Activated CD4-positive, alpha-beta T cell treated with anti-CD3 and anti-CD28 coated beads, Interleukin-10, Interleukin-2, amounts not matched to agents 100 ng/mL and 50 ng/mL, durations not matched to agents 16 hours and 8 hours (primary cell): Measurements from ENCODE around the gene CAMTA1.

Experiments used
- DNase-seq: peaks from one replicate; pipeline ENCODE4 v3.0.0-alpha.2; 2020

The CAMTA1 gene

GRCh38 chr1:7174980-7175906 lies 390.0 kb downstream of the CAMTA1 start:
- no peak for DNase-seq

GRCh38 chr1:7177021-7177420 lies 391.8 kb downstream of the CAMTA1 start:
- no peak for DNase-seq

GRCh38 chr1:7177438-7178146 lies 392.3 kb downstream of the CAMTA1 start:
- no peak for DNase-seq

- DNase-seq = no peak
Observed at GRCh38 chr1:7178336-7178735, 393.1 kb downstream of the CAMTA1 start.

GRCh38 chr1:7178741-7179140 lies 393.5 kb downstream of the CAMTA1 start:
- DNase-seq = no peak

GRCh38 chr1:7185721-7186120 lies 400.5 kb downstream of the CAMTA1 start:
- no peak for DNase-seq

GRCh38 chr1:7186382-7187111 lies 401.3 kb downstream of the CAMTA1 start:
- DNase-seq = no peak

- DNase-seq = no peak
Observed at GRCh38 chr1:7187112-7187493, 401.8 kb downstream of the CAMTA1 start.

- DNase-seq = no peak
Observed at GRCh38 chr1:7190261-7190660, 405.0 kb downstream of the CAMTA1 start.

- no peak for DNase-seq
Observed at GRCh38 chr1:7192453-7192852, 407.2 kb downstream of the CAMTA1 start.

GRCh38 chr1:7196036-7196911 lies 411.0 kb downstream of the CAMTA1 start:
- DNase-seq = no peak

- no peak for DNase-seq
Observed at GRCh38 chr1:7198664-7199063, 413.4 kb downstream of the CAMTA1 start.

- DNase-seq = no peak
Observed at GRCh38 chr1:7199077-7199779, 414.0 kb downstream of the CAMTA1 start.

GRCh38 chr1:7207875-7208646 lies 422.8 kb downstream of the CAMTA1 start:
- DNase-seq = peak; percentile 58

GRCh38 chr1:7208647-7209180 lies 423.5 kb downstream of the CAMTA1 start:
- no peak for DNase-seq

GRCh38 chr1:7209336-7209735 lies 424.1 kb downstream of the CAMTA1 start:
- no peak for DNase-seq

- peak; percentile 48 for DNase-seq
Observed at GRCh38 chr1:7218210-7218832, 433.1 kb downstream of the CAMTA1 start.

GRCh38 chr1:7219031-7219430 lies 433.8 kb downstream of the CAMTA1 start:
- DNase-seq = no peak

GRCh38 chr1:7220007-7220406 lies 434.8 kb downstream of the CAMTA1 start:
- DNase-seq = no peak

- DNase-seq = no peak
Observed at GRCh38 chr1:7220712-7221252, 435.5 kb downstream of the CAMTA1 start.
